H1 (cell line): ENCODE data around the gene LMNA. TPM values are rescaled to one million over a fixed set of nuclear protein-coding genes. Genes with fewer than 3 reads are reported as not detected.

ENCODE experiments used
- CTCF ChIA-PET: fragments of 300-600 bp; sonication (Branson Sonifier 250); formaldehyde crosslinking; loops from one replicate; lab custom pipeline; 2021; ENCODE audit not compliant: partially characterized antibody; lab: Charles Lee
- POLR2A ChIA-PET: fragments of 300-600 bp; sonication (Branson Sonifier 250); formaldehyde crosslinking; loops from one replicate; lab custom pipeline; 2021; ENCODE audit warnings: inconsistent platforms; ENCODE audit not compliant: partially characterized antibody; lab: Charles Lee
- DNase-seq, 2 experiments: peaks; one replicate each; pipeline versions ENCODE4 v3.0.0 to v3.0.0-alpha.2; 2010 to 2022; ENCODE audit warnings: low spot score in 2 of 2, low read depth in 1 of 2, mixed read lengths in 1 of 2
- FAIRE-seq: peaks from 2 replicates; lab custom pipeline; 2011; peaks lifted over from hg19 to GRCh38; lab: Jason Lieb, UNC
- H2AFZ ChIP-seq: 2 replicates; pipeline ENCODE4 v1.8.1; 2012; ENCODE audit warnings: low read length, inconsistent platforms
- H2AK5ac ChIP-seq: 2 replicates; pipeline ENCODE4 v1.6.1; 2013; ENCODE audit warnings: low read depth, low read length
- H2BK120ac ChIP-seq: replicated peaks from 2 replicates; pipeline ENCODE3; 2013; ENCODE audit warnings: low read depth, low read length, inconsistent platforms
- H2BK12ac ChIP-seq: 2 replicates; pipeline ENCODE4 v1.6.1; 2013; ENCODE audit warnings: low read depth, low read length
- H2BK15ac ChIP-seq: 2 replicates; pipeline ENCODE4 v1.6.1; 2013; ENCODE audit warnings: low read length
- H2BK20ac ChIP-seq: 2 replicates; pipeline ENCODE4 v1.6.1; 2013; ENCODE audit warnings: low read length
- H2BK5ac ChIP-seq: 2 replicates; pipeline ENCODE4 v1.6.1; 2013; ENCODE audit warnings: low read depth, low read length
- H3K14ac ChIP-seq: 2 replicates; pipeline ENCODE4 v1.6.1; 2013; ENCODE audit warnings: inconsistent platforms; ENCODE audit not compliant: insufficient read length
- H3K18ac ChIP-seq: 2 replicates; pipeline ENCODE4 v1.6.1; 2013; ENCODE audit warnings: low read length; ENCODE audit errors: extremely low read depth
- H3K23ac ChIP-seq: 2 replicates; pipeline ENCODE4 v1.6.1; 2013; ENCODE audit warnings: inconsistent platforms; ENCODE audit not compliant: insufficient read length
- H3K23me2 ChIP-seq: 2 replicates; pipeline ENCODE4 v1.6.1; 2013; ENCODE audit warnings: low read depth, low read length
- H3K27ac ChIP-seq: 2 replicates; pipeline ENCODE4 v1.6.1; 2011; ENCODE audit warnings: low read depth, low read length, inconsistent platforms
- H3K27me3 ChIP-seq, 4 experiments: replicated peaks in 1 of 4; 1 replicate in 1 of 4; 2 replicates in 3 of 4; pipeline versions ENCODE4 v1.6.1 to v1.8.1; 2011 to 2013; ENCODE audit warnings: low read length in 3 of 4, mild to moderate bottlenecking in 3 of 4, inconsistent platforms in 2 of 4, mixed read lengths in 2 of 4, moderate library complexity in 1 of 4; ENCODE audit not compliant: control insufficient read depth in 3 of 4, insufficient read depth in 3 of 4; ENCODE audit errors: extremely low read depth in 1 of 4
- H3K36me3 ChIP-seq, 4 experiments: 2 replicates each; pipeline versions ENCODE4 v1.6.1 to v1.8.1; 2011 to 2013; ENCODE audit warnings: mild to moderate bottlenecking in 4 of 4, low read length in 3 of 4, moderate library complexity in 2 of 4, control low read depth in 1 of 4, inconsistent platforms in 1 of 4; ENCODE audit not compliant: insufficient read depth in 4 of 4, control insufficient read depth in 2 of 4
- H3K4ac ChIP-seq: replicated peaks from 2 replicates; pipeline ENCODE3; 2013; ENCODE audit warnings: low read length, low read depth, mixed read lengths, inconsistent platforms; ENCODE audit not compliant: insufficient read length
- H3K4me1 ChIP-seq, 4 experiments: replicated peaks in 1 of 4; 1 replicate in 1 of 4; 2 replicates in 3 of 4; pipeline versions ENCODE4 v1.6.1 to v1.8.1; 2011 to 2013; ENCODE audit warnings: low read length in 3 of 4, inconsistent platforms in 2 of 4, mixed read lengths in 1 of 4; ENCODE audit not compliant: insufficient read depth in 4 of 4, control insufficient read depth in 3 of 4
- H3K4me2 ChIP-seq, 2 experiments: 2 replicates each; pipeline versions ENCODE4 v1.6.1 to v1.8.1; 2011 to 2013; ENCODE audit warnings: low read depth in 2 of 2, low read length in 2 of 2, control low read depth in 1 of 2, inconsistent platforms in 1 of 2, mild to moderate bottlenecking in 1 of 2; ENCODE audit not compliant: insufficient read depth in 1 of 2
- H3K4me3 ChIP-seq, 4 experiments: fragments of 200-600, 300-600 bp in 1 of 4; sonication (generic), shearing (Covaris generic), sonication (Bioruptor Twin) in 1 of 4; 2 replicates each; pipeline versions ENCODE4 v1.5.1 to v1.8.1; 2011 to 2016; ENCODE audit warnings: low read length in 4 of 4, low read depth in 3 of 4, control low read depth in 2 of 4, inconsistent platforms in 2 of 4, mild to moderate bottlenecking in 2 of 4, mixed read lengths in 1 of 4, moderate library complexity in 1 of 4; ENCODE audit not compliant: insufficient read depth in 2 of 4; ENCODE audit errors: extremely low read depth in 1 of 4
- H3K56ac ChIP-seq: replicated peaks from 2 replicates; pipeline ENCODE3; 2013; ENCODE audit warnings: low read depth, mild to moderate bottlenecking, mixed read lengths, low read length, inconsistent platforms; ENCODE audit not compliant: insufficient read length
- H3K79me1 ChIP-seq: 2 replicates; pipeline ENCODE4 v1.6.1; 2013; ENCODE audit warnings: low read depth, low read length, control low read depth
- H3K79me2 ChIP-seq, 2 experiments: 2 replicates each; pipeline versions ENCODE4 v1.6.1 to v1.8.1; 2012 to 2013; ENCODE audit warnings: low read length in 2 of 2, mild to moderate bottlenecking in 2 of 2, inconsistent platforms in 1 of 2; ENCODE audit not compliant: insufficient read depth in 2 of 2, control insufficient read depth in 1 of 2
- H3K9ac ChIP-seq, 4 experiments: replicated peaks in 1 of 4; 1 replicate in 1 of 4; 2 replicates in 3 of 4; pipeline versions ENCODE4 v1.6.1 to v1.8.1; 2011 to 2013; ENCODE audit warnings: low read depth in 3 of 4, low read length in 3 of 4, control low read depth in 2 of 4, mild to moderate bottlenecking in 2 of 4, moderate library complexity in 2 of 4, inconsistent platforms in 1 of 4; ENCODE audit errors: extremely low read depth in 1 of 4
- H3K9me3 ChIP-seq, 2 experiments: 2 replicates each; pipeline versions ENCODE4 v1.6.1 to v1.8.1; 2012 to 2013; ENCODE audit warnings: mild to moderate bottlenecking in 2 of 2, moderate library complexity in 2 of 2, control low read depth in 1 of 2, inconsistent platforms in 1 of 2, low read depth in 1 of 2, low read length in 1 of 2, mixed read lengths in 1 of 2; ENCODE audit not compliant: insufficient read depth in 2 of 2
- H4K20me1 ChIP-seq, 2 experiments: replicated peaks in 1 of 2; 2 replicates each; pipeline versions ENCODE3 to v1.8.1; 2011 to 2013; ENCODE audit warnings: inconsistent platforms in 2 of 2, low read length in 2 of 2, mild to moderate bottlenecking in 1 of 2; ENCODE audit not compliant: insufficient read depth in 2 of 2, control insufficient read depth in 1 of 2
- H4K5ac ChIP-seq: 2 replicates; pipeline ENCODE4 v1.6.1; 2013; ENCODE audit warnings: low read length, low read depth, mixed read lengths, inconsistent platforms; ENCODE audit not compliant: insufficient read length
- H4K8ac ChIP-seq: 2 replicates; pipeline ENCODE4 v1.8.0; 2013; ENCODE audit warnings: mild to moderate bottlenecking, moderate library complexity, low read length, inconsistent platforms; ENCODE audit not compliant: insufficient read depth; ENCODE audit errors: extremely low read depth
- H4K91ac ChIP-seq: replicated peaks from 2 replicates; pipeline ENCODE3; 2013; ENCODE audit warnings: low read length, mixed read lengths, inconsistent platforms; ENCODE audit not compliant: insufficient read length
- CREB1 ChIP-seq: IDR thresholded peaks from 2 replicates; pipeline ENCODE4 v1.6.1; 2012; ENCODE audit warnings: inconsistent platforms
- SIX5 ChIP-seq: IDR thresholded peaks from 2 replicates; pipeline ENCODE4 v1.6.1; 2011; ENCODE audit warnings: mild to moderate bottlenecking, low read depth, low read length
- SP2 ChIP-seq: IDR thresholded peaks from 2 replicates; pipeline ENCODE4 v1.6.1; 2012; ENCODE audit warnings: mild to moderate bottlenecking, low read length, inconsistent platforms
- WGBS, 2 experiments: shearing (Covaris generic) in 1 of 2; methylation state at CpG; one replicate each; pipeline versions ENCODE4 v1.1.6 to v1.1.7; 2013 to 2015; ENCODE audit warnings: low lambda C conversion rate in 2 of 2, mixed read lengths in 2 of 2, inconsistent platforms in 1 of 2, low coverage in 1 of 2, missing lambda C conversion rate in 1 of 2; ENCODE audit not compliant: insufficient replicate concordance in 2 of 2, insufficient coverage in 1 of 2, insufficient read length in 1 of 2; ENCODE audit errors: extremely low coverage in 1 of 2, missing lambda C conversion rate in 1 of 2; 5-methylcytosine and 5-hydroxymethylcytosine counted together
- polyA plus RNA-seq, 7 experiments: library from polyadenylated mRNA; depleted of rRNA in 3 of 7; stranded (reverse) in 5 of 7; unstranded in 2 of 7; fragments of >200 nt in 5 of 7; fragments of 200-250 nt in 2 of 7; gene quantifications; 1 replicate in 5 of 7; 2 replicates in 1 of 7; 4 replicates in 1 of 7; pipeline versions ENCODE4 v1.2.1 to v1.2.3, GENCODE V29; 2011 to 2013; ENCODE audit warnings: missing spikeins in 2 of 7, mixed read lengths in 2 of 7
- total RNA-seq: library from RNA; stranded (reverse); fragmentation: NEBNext Ultra II Directional; extraction: Animal tissue kit (Norgen Biotek cat#: 25700); gene quantifications from 2 replicates; pipeline ENCODE4 v1.2.1, GENCODE V29; 2021

The LMNA gene
- total and polyA plus RNA-seq, 2 of the 8 experiments (the other 6 are each of a cell fraction or from before 2014, with no cell fraction given), result 25.8 to 46.8 TPM

- Histone ChIP-seq H3K4ac (no peak overlapping the region), H2AK5ac (no peak overlapping the region), H3K27me3 (no peaks in the 10 kb centered on the region; a peak in 1 of 7 replicates), H3K79me1 (no peaks in the 10 kb centered on the region), H3K23me2 (no peaks in the 10 kb centered on the region), H3K4me1 (peaks cover 2 to 19% (median 9%) of the 10 kb centered on the region in 4 experiments), H3K56ac (no peak overlapping the region), H3K23ac (no peak overlapping the region), H2BK15ac (no peak overlapping the region), H3K9ac (no peak overlapping the region), H3K14ac (no peak overlapping the region), H3K9me3 (no peaks in the 10 kb centered on the region), H4K91ac (no peak overlapping the region), H4K8ac (no peak overlapping the region), H4K5ac (no peak overlapping the region), H2AFZ (no peak overlapping the region), H2BK20ac (no peak overlapping the region)
- ChIA-PET CTCF (interaction anchor here (0.7 to 29.5 kb wide), 10 partner anchors 6 to 127 kb away, joined by 3 to 1994 read pairs (median 6); partner anchors contain the start of genes LMNA, MEX3A and RAB25), POLR2A (interaction anchor here (1.2 to 29.6 kb wide), 3 partner anchors 16 to 114 kb away, joined by 3 to 763 read pairs (median 3); partner anchors contain the start of genes LMNA and PMF1)
- WGBS, 2 experiments, result 58% methylated on average over 2 of the region's 2 CpGs; no CpG with 5 or more reads in 1 of the 2 experiments
- FAIRE-seq, result no peak
- TF ChIP-seq CREB1, result no peak
- no peak for TF ChIP-seq SIX5
- no peak for TF ChIP-seq SP2
- TF ChIP-seq, all 59 proteins: peak for 0
- Histone ChIP-seq H2BK120ac (no peak overlapping the region), H3K36me3 (no peaks in the 10 kb centered on the region), H4K20me1 (peaks cover 2 to 9% of the 10 kb centered on the region in 2 experiments), H2BK12ac (no peak overlapping the region), H3K79me2 (no peaks in the 10 kb centered on the region), H3K18ac (no peak overlapping the region), H2BK5ac (no peak overlapping the region), H3K4me3 (no peak overlapping the region), H3K4me2 (no peak overlapping the region), H3K27ac (no peak overlapping the region)
- DNase-seq, result no peak
Measured at GRCh38 chr1:156098784-156099183, 15.7 kb upstream of the LMNA start.
